Uterus (tissue), 2 donors: ENCODE results near the gene SRP9.

Source experiments
- CTCF ChIP-seq, 4 experiments: fragments of 200-600 bp in 2 of 4; fragments of 450-650 bp in 2 of 4; sonication (generic) in 2 of 4; IDR thresholded peaks; one replicate each; pipeline ENCODE4 v1.5.1; 2016 to 2019; ENCODE audit warnings: antibody characterized with exemption in 4 of 4, mild to moderate bottlenecking in 2 of 4, moderate library complexity in 1 of 4
- POLR2A ChIP-seq, 2 donors: fragments of 450-650 bp; IDR thresholded peaks; one replicate each; pipeline ENCODE4 v1.6.1; 2016; ENCODE audit warnings: antibody characterized with exemption in 2 of 2, mild to moderate bottlenecking in 1 of 2, moderate library complexity in 1 of 2

- TF ChIP-seq CTCF (IDR thresholded peaks at IDR 0.05) (no peak), POLR2A (IDR thresholded peaks at IDR 0.05) (no peak)
Measured at GRCh38 chr1:225737161-225737560, 40.5 kb upstream of the SRP9 start.
